MM.1S (cell line): ENCODE data around the gene SORL1.

Source experiments
- DNase-seq: peaks from one replicate; pipeline ENCODE4 v3.0.0-alpha.2; 2015
- H2AFZ ChIP-seq: fragments of 300-600 bp; sonication (generic); 2 replicates; pipeline ENCODE4 v1.6.0; 2016; ENCODE audit warnings: antibody characterized with exemption, low read length
- H3F3A ChIP-seq: fragments of 300-600 bp; sonication (generic); 2 replicates; pipeline ENCODE4 v1.6.1; 2016; ENCODE audit warnings: mild to moderate bottlenecking, antibody characterized with exemption, low read length, moderate library complexity, mixed read lengths; ENCODE audit not compliant: insufficient read depth
- H3K27ac ChIP-seq: fragments of 300-600 bp; sonication (generic); 2 replicates; pipeline ENCODE4 v1.5.1; 2016; ENCODE audit warnings: mild to moderate bottlenecking, low read length
- H3K27me3 ChIP-seq: fragments of 300-600 bp; sonication (generic); replicated peaks from 2 replicates; pipeline ENCODE4 v1.6.0; 2016; ENCODE audit warnings: low read length; ENCODE audit not compliant: insufficient read depth
- H3K36me3 ChIP-seq: fragments of 300-600 bp; sonication (generic); replicated peaks from 2 replicates; pipeline ENCODE4 v1.6.1; 2016; ENCODE audit warnings: mild to moderate bottlenecking, low read length, mixed read lengths; ENCODE audit not compliant: insufficient read depth
- H3K4me1 ChIP-seq: fragments of 300-600 bp; sonication (generic); 2 replicates; pipeline ENCODE4 v1.6.1; 2016; ENCODE audit warnings: low read length, mixed read lengths
- H3K4me2 ChIP-seq: fragments of 300-600 bp; sonication (generic); 2 replicates; pipeline ENCODE4 v1.6.0; 2016; ENCODE audit warnings: low read depth, low read length
- H3K4me3 ChIP-seq: fragments of 300-600 bp; sonication (generic); 2 replicates; pipeline ENCODE4 v1.5.1; 2016; ENCODE audit warnings: low read length, mixed read lengths
- H3K79me2 ChIP-seq: fragments of 300-600 bp; sonication (generic); 2 replicates; pipeline ENCODE4 v1.6.1; 2016; ENCODE audit warnings: mixed run types, low read length, mixed read lengths
- H3K9ac ChIP-seq: fragments of 300-600 bp; sonication (generic); 2 replicates; pipeline ENCODE4 v1.6.1; 2016; ENCODE audit warnings: low read length, mixed read lengths
- H3K9me2 ChIP-seq: fragments of 300-600 bp; sonication (generic); replicated peaks from 2 replicates; pipeline ENCODE4 v1.6.1; 2016; ENCODE audit warnings: mild to moderate bottlenecking, low read length, mixed read lengths; ENCODE audit not compliant: insufficient read depth
- H3K9me3 ChIP-seq: fragments of 300-600 bp; sonication (generic); replicated peaks from 2 replicates; pipeline ENCODE4 v1.6.1; 2016; ENCODE audit warnings: mild to moderate bottlenecking, low read length, mixed read lengths; ENCODE audit not compliant: insufficient read depth
- H4K20me1 ChIP-seq: fragments of 300-600 bp; sonication (generic); 2 replicates; pipeline ENCODE4 v1.6.1; 2016; ENCODE audit warnings: mild to moderate bottlenecking, low read length, moderate library complexity, mixed read lengths; ENCODE audit not compliant: insufficient read depth
- EZH2 ChIP-seq: fragments of 300-600 bp; sonication (generic); optimal IDR thresholded peaks from 2 replicates; pipeline ENCODE3; 2017; ENCODE audit warnings: low read depth, mild to moderate bottlenecking, antibody characterized with exemption, low read length, mixed read lengths
- EZH2phosphoT487 ChIP-seq: fragments of 300-600 bp; sonication (generic); IDR thresholded peaks from 2 replicates; pipeline ENCODE4 v1.6.1; 2018; ENCODE audit warnings: antibody characterized with exemption, low read length
- TF ChIP-seq, protein P1 (sequence below): fragments of 300-600 bp; sonication (generic); IDR thresholded peaks from 2 replicates; pipeline ENCODE4 v1.5.1; 2016; ENCODE audit warnings: antibody characterized with exemption, low read length, mixed read lengths

SORL1 gene

DNA sequence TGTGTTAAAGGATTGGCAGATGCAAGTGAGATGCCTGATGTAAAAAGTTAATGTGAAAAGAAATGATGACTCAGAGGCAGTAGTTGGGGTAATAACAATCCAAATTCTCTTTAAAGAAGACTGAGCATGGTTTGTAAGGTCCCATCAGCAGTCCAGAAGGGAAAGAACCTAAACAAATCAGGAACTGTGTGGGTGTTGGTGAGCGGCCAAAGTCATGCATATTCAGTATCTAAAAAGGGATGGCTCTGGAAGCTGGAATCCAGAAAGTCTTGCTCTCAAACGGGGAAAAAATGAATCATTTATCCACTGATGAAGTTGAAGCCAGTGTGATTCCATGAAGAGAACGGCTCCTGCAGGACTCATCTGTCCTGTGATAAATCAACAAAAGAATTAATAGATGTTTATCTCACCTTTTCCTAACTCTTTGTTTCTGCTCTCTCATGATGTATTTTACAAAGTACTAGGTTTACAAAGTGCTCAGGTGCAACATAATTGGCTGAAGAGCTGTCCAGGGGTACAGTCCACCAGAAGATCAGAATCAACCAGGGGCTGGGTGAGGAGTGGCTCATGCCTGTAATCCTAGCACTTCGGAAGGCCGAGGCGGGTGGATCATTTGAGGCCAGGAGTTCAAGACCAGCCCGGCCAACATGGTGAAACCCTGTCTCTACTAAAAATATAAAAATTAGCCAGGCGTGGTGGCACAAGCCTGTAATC lies 21.1 kb downstream of the SORL1 start:
- TF ChIP-seq EZH2phosphoT487 (no peak), EZH2 (no peak)
- TF ChIP-seq, protein P1, sequence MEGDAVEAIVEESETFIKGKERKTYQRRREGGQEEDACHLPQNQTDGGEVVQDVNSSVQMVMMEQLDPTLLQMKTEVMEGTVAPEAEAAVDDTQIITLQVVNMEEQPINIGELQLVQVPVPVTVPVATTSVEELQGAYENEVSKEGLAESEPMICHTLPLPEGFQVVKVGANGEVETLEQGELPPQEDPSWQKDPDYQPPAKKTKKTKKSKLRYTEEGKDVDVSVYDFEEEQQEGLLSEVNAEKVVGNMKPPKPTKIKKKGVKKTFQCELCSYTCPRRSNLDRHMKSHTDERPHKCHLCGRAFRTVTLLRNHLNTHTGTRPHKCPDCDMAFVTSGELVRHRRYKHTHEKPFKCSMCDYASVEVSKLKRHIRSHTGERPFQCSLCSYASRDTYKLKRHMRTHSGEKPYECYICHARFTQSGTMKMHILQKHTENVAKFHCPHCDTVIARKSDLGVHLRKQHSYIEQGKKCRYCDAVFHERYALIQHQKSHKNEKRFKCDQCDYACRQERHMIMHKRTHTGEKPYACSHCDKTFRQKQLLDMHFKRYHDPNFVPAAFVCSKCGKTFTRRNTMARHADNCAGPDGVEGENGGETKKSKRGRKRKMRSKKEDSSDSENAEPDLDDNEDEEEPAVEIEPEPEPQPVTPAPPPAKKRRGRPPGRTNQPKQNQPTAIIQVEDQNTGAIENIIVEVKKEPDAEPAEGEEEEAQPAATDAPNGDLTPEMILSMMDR = no peak
- Histone ChIP-seq H4K20me1 (no peaks in the 10 kb centered on the region), H3K27me3 (no peaks in the 10 kb centered on the region), H3K9me3 (no peaks in the 10 kb centered on the region), H3K4me2 (no peak overlapping the region), H2AFZ (no peak overlapping the region), H3K9me2 (no peaks in the 10 kb centered on the region), H3F3A (no peaks in the 10 kb centered on the region), H3K9ac (no peak overlapping the region), H3K4me1 (no peaks in the 10 kb centered on the region), H3K27ac (no peak overlapping the region), H3K36me3 (no peaks in the 10 kb centered on the region), H3K4me3 (no peak overlapping the region), H3K79me2 (no peaks in the 10 kb centered on the region)
- DNase-seq = no peak

DNA sequence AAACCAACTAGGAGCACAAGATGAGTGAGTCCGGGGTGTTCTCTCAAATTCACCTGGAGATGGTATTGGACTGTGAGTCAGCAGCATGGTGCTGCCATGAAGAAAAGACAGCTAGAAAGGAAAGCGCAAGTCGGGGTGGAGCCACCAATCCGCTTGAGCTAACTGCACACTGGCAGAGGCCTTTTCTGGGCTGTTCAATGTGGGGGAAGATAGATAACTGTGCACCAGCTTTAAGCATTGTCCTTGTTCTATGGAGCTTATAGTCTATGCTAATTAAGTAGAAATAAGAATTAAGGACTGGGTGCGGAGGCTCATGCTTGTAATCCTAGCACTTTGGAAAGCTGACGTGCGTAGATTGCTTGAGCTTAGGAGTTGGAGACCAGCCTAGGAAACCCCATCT lies 22.6 kb downstream of the SORL1 start:
- no peak overlapping the region for H3K4me2 ChIP-seq
- no peak overlapping the region for H3K4me3 ChIP-seq
- H2AFZ ChIP-seq = no peak overlapping the region
- no peaks in the 10 kb centered on the region for H3K4me1 ChIP-seq
- H3K9ac ChIP-seq = no peak overlapping the region
- H3K9me2 ChIP-seq = no peaks in the 10 kb centered on the region
- H3K79me2 ChIP-seq = no peaks in the 10 kb centered on the region
- TF ChIP-seq, protein P1 = no peak
- no peaks in the 10 kb centered on the region for H3F3A ChIP-seq
- no peaks in the 10 kb centered on the region for H3K27me3 ChIP-seq
- H4K20me1 ChIP-seq = no peaks in the 10 kb centered on the region
- no peak for DNase-seq
- no peaks in the 10 kb centered on the region for H3K36me3 ChIP-seq
- no peak overlapping the region for H3K27ac ChIP-seq
- H3K9me3 ChIP-seq = no peaks in the 10 kb centered on the region

DNA sequence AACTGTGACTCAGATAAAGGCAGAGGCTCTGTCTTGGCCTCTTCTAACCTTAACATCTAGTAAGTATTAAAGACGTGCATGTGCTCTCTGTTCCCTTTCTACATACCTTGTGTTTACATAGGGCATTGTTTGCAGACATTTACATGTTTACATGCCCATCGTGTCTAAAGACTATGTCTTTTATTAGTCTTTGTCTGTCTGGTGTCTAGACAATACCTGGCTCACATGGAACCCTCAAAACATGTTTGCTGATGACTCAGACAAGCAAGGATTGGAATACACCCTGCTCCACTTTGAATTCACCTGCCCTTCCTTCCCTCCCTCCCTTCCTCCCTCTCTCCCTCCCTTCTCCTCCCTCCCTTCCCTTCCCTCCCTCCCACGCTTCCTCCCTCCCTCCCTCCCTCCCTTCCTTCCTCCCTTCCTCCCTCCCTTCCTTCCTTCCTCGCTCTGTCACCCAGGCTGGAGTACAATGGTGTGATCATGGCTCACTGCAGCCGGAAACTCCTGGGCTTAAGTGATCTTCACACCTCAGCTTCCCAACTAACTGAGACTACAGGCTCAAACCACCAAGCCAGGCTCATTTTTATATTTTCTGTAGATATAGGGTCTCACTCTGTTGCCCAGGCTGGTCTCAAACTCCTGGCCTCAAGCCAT lies 24.4 kb downstream of the SORL1 start:
- Histone ChIP-seq H3F3A (no peaks in the 10 kb centered on the region), H3K9me3 (no peaks in the 10 kb centered on the region), H3K79me2 (no peaks in the 10 kb centered on the region), H3K27me3 (no peaks in the 10 kb centered on the region), H3K36me3 (no peaks in the 10 kb centered on the region), H3K9ac (no peak overlapping the region), H3K9me2 (no peaks in the 10 kb centered on the region), H3K27ac (no peak overlapping the region), H3K4me3 (no peak overlapping the region), H3K4me2 (no peak overlapping the region), H2AFZ (no peak overlapping the region), H4K20me1 (no peaks in the 10 kb centered on the region), H3K4me1 (no peaks in the 10 kb centered on the region)
- TF ChIP-seq EZH2phosphoT487 = no peak
- TF ChIP-seq, protein P1 = no peak
- TF ChIP-seq EZH2 = no peak
- no peak for DNase-seq
